Stimulated activated naive CD8-positive, alpha-beta T cell treated with anti-CD3 and anti-CD28 coated beads, Interleukin-15, Interleukin-2, amounts not matched to agents 100 ng/mL and 50 ng/mL, for 24 hours (primary cell): Measurements from ENCODE around the gene NCAM1.

ENCODE experiments used
- H3K27ac Mint-ChIP-seq: one replicate; pipeline ENCODE4 v1.8.0; 2021; ENCODE audit warnings: mild to moderate bottlenecking, mixed read lengths
- H3K27me3 Mint-ChIP-seq: one replicate; pipeline ENCODE4 v1.8.0; 2021; ENCODE audit warnings: mixed read lengths
- H3K36me3 Mint-ChIP-seq: one replicate; pipeline ENCODE4 v1.8.0; 2021; ENCODE audit warnings: low read depth, mixed read lengths
- H3K4me1 Mint-ChIP-seq: one replicate; pipeline ENCODE4 v1.8.0; 2021; ENCODE audit warnings: low read depth, mixed read lengths
- H3K4me3 Mint-ChIP-seq: one replicate; pipeline ENCODE4 v1.8.0; 2021; ENCODE audit warnings: mild to moderate bottlenecking, mixed read lengths
- H3K9me3 Mint-ChIP-seq: one replicate; pipeline ENCODE4 v1.8.0; 2021; ENCODE audit warnings: mixed read lengths

The NCAM1 gene

GRCh38 chr11:112961751-112962578 lies 745 bp downstream of the NCAM1 start:
- peaks cover 68% of the 10 kb centered on the region for H3K27me3 Mint-ChIP-seq
- H3K9me3 Mint-ChIP-seq, result no peaks in the 10 kb centered on the region
- H3K4me1 Mint-ChIP-seq, result peaks cover 14% of the 10 kb centered on the region
- peaks cover 4% of the 10 kb centered on the region for H3K36me3 Mint-ChIP-seq
- H3K27ac Mint-ChIP-seq, result no peak overlapping the region
- peak overlapping the region; percentile 80 for H3K4me3 Mint-ChIP-seq

DNA sequence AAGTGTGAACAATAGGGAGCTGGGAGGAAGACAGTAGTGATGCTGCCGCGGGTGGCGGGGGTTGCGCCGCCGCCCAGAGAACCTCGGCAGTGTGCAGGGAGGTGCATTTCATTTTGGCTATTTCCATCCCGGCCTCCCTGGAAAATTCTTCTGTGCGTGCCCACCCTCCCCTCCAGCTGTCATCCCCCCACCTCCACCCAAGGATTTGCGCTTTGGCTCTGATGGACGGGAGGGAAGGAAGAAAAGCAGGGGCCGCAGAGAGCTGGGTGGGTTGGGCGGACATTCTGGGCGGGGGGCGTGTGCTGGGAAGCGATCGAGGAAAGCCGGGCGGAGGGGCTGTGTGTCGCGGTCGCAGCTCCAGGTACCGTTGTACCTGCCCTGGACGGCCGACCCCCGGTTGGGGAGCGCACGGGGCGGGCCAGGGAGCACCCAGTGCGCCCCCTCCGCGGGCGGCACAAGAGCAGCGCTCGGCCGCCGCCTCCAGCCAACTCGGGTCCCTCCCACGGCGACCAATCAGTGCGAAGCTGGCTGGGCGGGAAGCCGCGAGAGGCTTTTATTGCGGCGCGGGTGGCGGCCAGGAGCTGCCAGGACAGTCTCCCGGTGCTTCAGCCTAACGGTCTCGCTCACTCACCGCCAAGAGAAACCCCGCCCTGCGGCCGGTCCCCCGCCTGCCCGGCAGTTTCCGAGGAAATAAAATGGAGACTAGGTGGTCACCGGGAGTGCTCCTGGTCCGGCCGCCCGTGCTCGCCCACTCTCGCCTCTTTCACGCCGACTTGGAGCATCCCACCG lies 1.6 kb downstream of the NCAM1 start:
- Mint-ChIP-seq H3K27me3 (peaks cover 67% of the 10 kb centered on the region), H3K4me3 (peak overlapping the region; percentile 80), H3K27ac (no peak overlapping the region), H3K9me3 (no peaks in the 10 kb centered on the region), H3K36me3 (peaks cover 4% of the 10 kb centered on the region), H3K4me1 (peaks cover 14% of the 10 kb centered on the region)

DNA sequence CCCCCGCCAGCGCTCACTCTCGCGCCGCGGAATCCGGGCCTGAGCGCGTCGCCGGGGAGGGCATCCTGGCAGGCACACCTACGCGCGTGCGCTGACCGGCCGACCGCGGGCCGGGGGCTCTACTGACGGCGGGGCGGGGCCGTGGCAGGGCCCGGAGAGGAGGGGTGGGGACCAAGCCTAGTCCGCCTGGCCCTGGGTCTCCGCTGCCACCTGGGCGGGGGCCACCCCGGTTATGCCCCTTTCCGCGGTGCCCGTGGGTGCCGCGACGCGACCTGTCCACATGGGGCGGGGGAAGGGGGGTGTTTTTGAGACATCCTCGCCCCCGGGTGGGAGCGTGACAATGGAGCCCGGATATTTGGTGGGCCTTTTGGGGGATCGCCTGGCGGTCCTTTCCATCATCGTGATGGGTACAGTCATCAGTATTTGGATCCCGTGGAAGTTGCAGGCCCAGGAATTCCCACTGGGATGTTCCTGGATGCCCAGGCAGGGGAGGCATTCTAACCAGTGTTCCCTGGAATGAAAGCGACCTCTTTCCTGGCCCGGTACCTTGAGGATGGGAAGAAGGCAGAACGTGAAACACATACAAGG lies 2.2 kb downstream of the NCAM1 start:
- H3K36me3 Mint-ChIP-seq, result peaks cover 4% of the 10 kb centered on the region
- H3K4me3 Mint-ChIP-seq, result peak overlapping the region; percentile 32
- H3K27me3 Mint-ChIP-seq, result peaks cover 60% of the 10 kb centered on the region
- no peaks in the 10 kb centered on the region for H3K9me3 Mint-ChIP-seq
- peaks cover 14% of the 10 kb centered on the region for H3K4me1 Mint-ChIP-seq
- H3K27ac Mint-ChIP-seq, result no peak overlapping the region

DNA sequence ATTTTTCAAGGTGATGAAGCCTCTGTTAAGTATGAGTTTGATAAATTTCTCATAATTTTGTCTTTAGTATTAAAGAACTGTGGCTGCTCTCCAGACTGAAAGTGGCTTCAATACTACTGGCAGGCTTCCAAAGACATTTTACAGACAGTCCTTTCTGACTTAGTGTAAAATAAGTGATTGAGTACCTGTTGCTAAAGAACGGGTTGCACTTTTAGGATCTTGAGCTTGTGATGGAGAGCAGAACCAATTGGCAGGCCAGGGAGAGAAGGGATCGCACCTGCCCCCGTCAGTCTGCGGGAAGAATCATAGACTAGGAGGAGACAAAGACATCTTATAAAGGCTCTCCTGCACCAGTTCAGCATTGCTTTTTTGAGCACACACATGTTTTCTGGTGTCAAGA lies 4.4 kb downstream of the NCAM1 start:
- no peaks in the 10 kb centered on the region for H3K9me3 Mint-ChIP-seq
- peaks cover 4% of the 10 kb centered on the region for H3K36me3 Mint-ChIP-seq
- no peak overlapping the region for H3K4me3 Mint-ChIP-seq
- peaks cover 49% of the 10 kb centered on the region for H3K27me3 Mint-ChIP-seq
- no peak overlapping the region for H3K27ac Mint-ChIP-seq
- peaks cover 17% of the 10 kb centered on the region for H3K4me1 Mint-ChIP-seq

DNA sequence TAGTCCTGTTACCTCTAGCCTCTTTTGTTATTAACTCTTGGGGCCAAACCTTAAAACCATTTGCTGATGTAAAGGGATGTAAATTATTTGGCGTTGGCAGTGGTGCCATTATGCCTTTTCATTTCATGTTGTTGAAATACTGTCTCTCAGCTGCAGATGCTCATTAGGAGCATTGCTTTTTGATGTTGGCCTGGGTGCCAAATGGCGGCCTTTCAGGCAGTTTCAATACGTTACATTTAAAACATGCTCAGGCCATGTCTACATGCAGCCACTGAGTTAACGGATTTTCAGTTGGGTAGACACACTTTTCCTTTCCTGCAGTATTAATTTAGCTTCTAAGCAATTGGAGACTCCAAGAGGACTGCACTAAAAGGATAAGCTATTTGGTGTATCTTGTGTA lies 5.3 kb downstream of the NCAM1 start:
- Mint-ChIP-seq H3K27me3 (peaks cover 40% of the 10 kb centered on the region), H3K4me1 (peaks cover 12% of the 10 kb centered on the region), H3K27ac (no peak overlapping the region)

GRCh38 chr11:112967082-112967481 lies 5.9 kb downstream of the NCAM1 start:
- H3K27ac Mint-ChIP-seq, result no peak overlapping the region
- peaks cover 38% of the 10 kb centered on the region for H3K27me3 Mint-ChIP-seq
- no peak overlapping the region for H3K4me3 Mint-ChIP-seq
- H3K9me3 Mint-ChIP-seq, result no peaks in the 10 kb centered on the region
- peaks cover 9% of the 10 kb centered on the region for H3K4me1 Mint-ChIP-seq
- peaks cover 3% of the 10 kb centered on the region for H3K36me3 Mint-ChIP-seq

More for the DNA sequence above, 5.3 kb downstream of the NCAM1 start:
- peaks cover 4% of the 10 kb centered on the region for H3K36me3 Mint-ChIP-seq
- H3K9me3 Mint-ChIP-seq, result no peaks in the 10 kb centered on the region
- H3K4me3 Mint-ChIP-seq, result no peak overlapping the region

GRCh38 chr11:112968941-112969713 lies 7.9 kb downstream of the NCAM1 start:
- no peak overlapping the region for H3K4me3 Mint-ChIP-seq
- H3K27me3 Mint-ChIP-seq, result peaks cover 26% of the 10 kb centered on the region

GRCh38 chr11:112971195-112971594 lies 10.0 kb downstream of the NCAM1 start:
- Mint-ChIP-seq H3K27ac (no peak overlapping the region), H3K4me3 (no peak overlapping the region), H3K9me3 (no peaks in the 10 kb centered on the region), H3K4me1 (peaks cover 3% of the 10 kb centered on the region), H3K36me3 (no peaks in the 10 kb centered on the region), H3K27me3 (peaks cover 15% of the 10 kb centered on the region)

More at GRCh38 chr11:112968941-112969713, 7.9 kb downstream of the NCAM1 start:
- Mint-ChIP-seq H3K27ac (no peak overlapping the region), H3K36me3 (no peaks in the 10 kb centered on the region), H3K9me3 (no peaks in the 10 kb centered on the region), H3K4me1 (peaks cover 3% of the 10 kb centered on the region)

- H3K36me3 Mint-ChIP-seq, result no peaks in the 10 kb centered on the region
These were observed 10.6 kb downstream of the NCAM1 start for GRCh38 chr11:112971827-112972226.

GRCh38 chr11:112972399-112973145 lies 11.4 kb downstream of the NCAM1 start:
- H3K36me3 Mint-ChIP-seq, result no peaks in the 10 kb centered on the region
- H3K27ac Mint-ChIP-seq, result no peak overlapping the region
- no peak overlapping the region for H3K4me3 Mint-ChIP-seq
- peaks cover 12% of the 10 kb centered on the region for H3K27me3 Mint-ChIP-seq
- H3K9me3 Mint-ChIP-seq, result no peaks in the 10 kb centered on the region
- peaks cover 3% of the 10 kb centered on the region for H3K4me1 Mint-ChIP-seq

More at GRCh38 chr11:112971827-112972226, 10.6 kb downstream of the NCAM1 start:
- no peaks in the 10 kb centered on the region for H3K9me3 Mint-ChIP-seq
- H3K27me3 Mint-ChIP-seq, result peaks cover 15% of the 10 kb centered on the region
- peaks cover 3% of the 10 kb centered on the region for H3K4me1 Mint-ChIP-seq
- no peak overlapping the region for H3K4me3 Mint-ChIP-seq
- no peak overlapping the region for H3K27ac Mint-ChIP-seq

- Mint-ChIP-seq H3K36me3 (no peaks in the 10 kb centered on the region), H3K4me3 (no peak overlapping the region), H3K9me3 (no peaks in the 10 kb centered on the region), H3K27ac (no peak overlapping the region), H3K4me1 (no peaks in the 10 kb centered on the region), H3K27me3 (peaks cover 19% of the 10 kb centered on the region)
These were observed 13.8 kb downstream of the NCAM1 start for GRCh38 chr11:112975051-112975450.

GRCh38 chr11:112975493-112975892 lies 14.3 kb downstream of the NCAM1 start:
- no peak overlapping the region for H3K27ac Mint-ChIP-seq
- no peaks in the 10 kb centered on the region for H3K9me3 Mint-ChIP-seq
- peaks cover 19% of the 10 kb centered on the region for H3K27me3 Mint-ChIP-seq
- no peak overlapping the region for H3K4me3 Mint-ChIP-seq
- no peaks in the 10 kb centered on the region for H3K36me3 Mint-ChIP-seq
- H3K4me1 Mint-ChIP-seq, result no peaks in the 10 kb centered on the region

DNA sequence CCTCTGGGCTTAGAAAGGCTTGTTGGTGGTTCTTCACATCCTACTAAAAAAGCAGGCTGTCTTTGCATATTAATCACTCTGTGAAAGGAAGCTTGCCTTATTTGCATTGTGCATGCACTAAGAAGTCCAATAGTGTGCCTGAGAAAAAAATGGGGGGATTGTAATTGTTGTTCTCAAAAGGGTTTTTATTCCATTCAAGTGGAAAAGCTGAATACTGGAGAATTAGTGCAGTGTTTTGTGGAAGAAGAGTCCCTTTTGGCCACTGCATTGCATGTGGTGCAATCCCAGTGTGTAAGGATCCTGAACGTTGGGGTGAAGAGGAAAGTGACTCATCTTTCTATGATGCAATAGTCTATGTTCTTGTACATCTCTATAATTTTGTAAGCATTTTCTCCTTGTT lies 16.5 kb downstream of the NCAM1 start:
- no peak overlapping the region for H3K27ac Mint-ChIP-seq
- no peak overlapping the region for H3K4me3 Mint-ChIP-seq
- no peaks in the 10 kb centered on the region for H3K36me3 Mint-ChIP-seq
- no peaks in the 10 kb centered on the region for H3K9me3 Mint-ChIP-seq
- peaks cover 26% of the 10 kb centered on the region for H3K27me3 Mint-ChIP-seq
- no peaks in the 10 kb centered on the region for H3K4me1 Mint-ChIP-seq

GRCh38 chr11:112983887-112984286 lies 22.7 kb downstream of the NCAM1 start:
- Mint-ChIP-seq H3K27me3 (peaks cover 14% of the 10 kb centered on the region), H3K9me3 (peaks cover 4% of the 10 kb centered on the region), H3K4me3 (no peak overlapping the region), H3K36me3 (peaks cover under 1% of the 10 kb centered on the region), H3K4me1 (no peaks in the 10 kb centered on the region), H3K27ac (no peak overlapping the region)
